ENCODE results near the gene FCHO2. TPM values are rescaled to one million over a fixed set of nuclear protein-coding genes. Genes with fewer than 3 reads are reported as not detected.

The FCHO2 gene
- total RNA-seq, 1 donor = 18.8 TPM

GRCh38 chr5:73028991-73029595, 73.3 kb downstream of the FCHO2 start:
- peak; percentile 70 for DNase-seq (ENCODE audit: low read depth)

GRCh38 chr5:73030531-73030930, 74.7 kb downstream of the FCHO2 start:
- H3K4me3 ChIP-seq (ENCODE audit: low read depth, low read length) = no peak overlapping the region
- TF ChIP-seq CTCF (IDR thresholded peaks at IDR 0.05; ENCODE audit: insufficient read depth, low read length) = no peak
- no peak for DNase-seq (ENCODE audit: low read depth)

More at GRCh38 chr5:73028991-73029595, 73.3 kb downstream of the FCHO2 start:
- no peak for TF ChIP-seq CTCF (IDR thresholded peaks at IDR 0.05; ENCODE audit: insufficient read depth, low read length)
- no peak overlapping the region for H3K4me3 ChIP-seq (ENCODE audit: low read depth, low read length)

- no peak overlapping the region for H3K4me3 ChIP-seq (ENCODE audit: low read depth, low read length)
- peak; percentile 89 for DNase-seq (ENCODE audit: low read depth)
- TF ChIP-seq CTCF (IDR thresholded peaks at IDR 0.05; ENCODE audit: insufficient read depth, low read length) = no peak
Measured at GRCh38 chr5:73030995-73031394, 75.2 kb downstream of the FCHO2 start.

GRCh38 chr5:73031839-73032238, 76.0 kb downstream of the FCHO2 start:
- H3K4me3 ChIP-seq (ENCODE audit: low read depth, low read length) = no peak overlapping the region
- DNase-seq (ENCODE audit: low read depth) = peak; percentile 83
- TF ChIP-seq CTCF (IDR thresholded peaks at IDR 0.05; ENCODE audit: insufficient read depth, low read length) = no peak

GRCh38 chr5:73032635-73033034, 76.8 kb downstream of the FCHO2 start:
- DNase-seq (ENCODE audit: low read depth) = no peak
- no peak overlapping the region for H3K4me3 ChIP-seq (ENCODE audit: low read depth, low read length)
- no peak for TF ChIP-seq CTCF (IDR thresholded peaks at IDR 0.05; ENCODE audit: insufficient read depth, low read length)

- DNase-seq (ENCODE audit: low read depth) = no peak
- H3K4me3 ChIP-seq (ENCODE audit: low read depth, low read length) = no peak overlapping the region
- no peak for TF ChIP-seq CTCF (IDR thresholded peaks at IDR 0.05; ENCODE audit: insufficient read depth, low read length)
Measured at GRCh38 chr5:73037545-73037944, 81.7 kb downstream of the FCHO2 start.

- H3K4me3 ChIP-seq (ENCODE audit: low read depth, low read length) = no peak overlapping the region
- TF ChIP-seq CTCF (IDR thresholded peaks at IDR 0.05; ENCODE audit: insufficient read depth, low read length) = no peak
- peak; percentile 12 for DNase-seq (ENCODE audit: low read depth)
Measured at GRCh38 chr5:73039082-73039481, 83.2 kb downstream of the FCHO2 start.

Measured in fibroblast of the aortic adventitia (primary cell).